MM.1S (cell line): Measurements from ENCODE around the gene RAB5IF.
A peak's percentile ranks its signal among the peaks of the same experiment; 100 is the strongest.

ENCODE experiments used
- EZH2 ChIP-seq: fragments of 300-600 bp; sonication (generic); optimal IDR thresholded peaks from 2 replicates; pipeline ENCODE3; 2017; ENCODE audit warnings: low read depth, mild to moderate bottlenecking, antibody characterized with exemption, low read length, mixed read lengths
- EZH2phosphoT487 ChIP-seq: fragments of 300-600 bp; sonication (generic); IDR thresholded peaks from 2 replicates; pipeline ENCODE4 v1.6.1; 2018; ENCODE audit warnings: antibody characterized with exemption, low read length
- TF ChIP-seq, protein P1 (sequence below): fragments of 300-600 bp; sonication (generic); IDR thresholded peaks from 2 replicates; pipeline ENCODE4 v1.5.1; 2016; ENCODE audit warnings: antibody characterized with exemption, low read length, mixed read lengths

DNA sequence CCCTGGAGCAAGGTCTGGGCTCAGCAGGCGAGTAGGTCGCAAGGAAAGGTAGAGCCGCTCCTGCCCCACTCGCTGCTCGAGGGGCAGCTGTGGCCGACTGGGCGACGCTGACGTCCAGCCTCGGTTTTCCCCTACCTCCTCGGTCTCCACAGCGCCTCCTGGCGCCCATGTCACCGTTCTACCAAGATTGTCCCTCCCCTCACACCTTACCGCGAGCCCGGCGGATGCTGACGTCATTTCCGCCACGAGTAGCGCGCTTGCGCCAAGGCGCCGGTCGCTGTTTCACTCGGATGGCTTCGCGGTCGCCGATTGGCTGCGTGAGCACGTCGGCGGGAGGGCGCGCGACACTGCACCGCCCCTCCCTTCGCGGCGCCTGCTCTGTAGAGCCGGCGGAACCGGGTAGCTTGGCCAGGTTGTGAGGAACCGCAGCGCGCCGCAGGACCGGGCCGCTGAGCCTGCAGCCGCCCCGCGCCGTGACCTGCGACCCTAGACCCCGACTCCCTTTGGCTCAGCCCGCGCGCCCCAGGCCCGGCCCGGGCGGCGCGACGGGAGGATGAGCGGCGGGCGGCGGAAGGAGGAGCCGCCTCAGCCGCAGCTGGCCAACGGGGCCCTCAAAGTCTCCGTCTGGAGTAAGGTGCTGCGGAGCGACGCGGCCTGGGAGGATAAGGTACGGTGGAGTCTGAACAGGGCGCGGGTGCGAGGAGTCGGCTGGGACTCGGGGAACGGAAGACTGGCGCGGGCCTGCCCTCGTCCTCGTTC is at the start of gene RAB5IF:
- TF ChIP-seq, protein P1, sequence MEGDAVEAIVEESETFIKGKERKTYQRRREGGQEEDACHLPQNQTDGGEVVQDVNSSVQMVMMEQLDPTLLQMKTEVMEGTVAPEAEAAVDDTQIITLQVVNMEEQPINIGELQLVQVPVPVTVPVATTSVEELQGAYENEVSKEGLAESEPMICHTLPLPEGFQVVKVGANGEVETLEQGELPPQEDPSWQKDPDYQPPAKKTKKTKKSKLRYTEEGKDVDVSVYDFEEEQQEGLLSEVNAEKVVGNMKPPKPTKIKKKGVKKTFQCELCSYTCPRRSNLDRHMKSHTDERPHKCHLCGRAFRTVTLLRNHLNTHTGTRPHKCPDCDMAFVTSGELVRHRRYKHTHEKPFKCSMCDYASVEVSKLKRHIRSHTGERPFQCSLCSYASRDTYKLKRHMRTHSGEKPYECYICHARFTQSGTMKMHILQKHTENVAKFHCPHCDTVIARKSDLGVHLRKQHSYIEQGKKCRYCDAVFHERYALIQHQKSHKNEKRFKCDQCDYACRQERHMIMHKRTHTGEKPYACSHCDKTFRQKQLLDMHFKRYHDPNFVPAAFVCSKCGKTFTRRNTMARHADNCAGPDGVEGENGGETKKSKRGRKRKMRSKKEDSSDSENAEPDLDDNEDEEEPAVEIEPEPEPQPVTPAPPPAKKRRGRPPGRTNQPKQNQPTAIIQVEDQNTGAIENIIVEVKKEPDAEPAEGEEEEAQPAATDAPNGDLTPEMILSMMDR: peak; percentile 89
- no peak for TF ChIP-seq EZH2
- no peak for TF ChIP-seq EZH2phosphoT487
